WTC11 (cell line): ENCODE results near the gene B3GALT5.

ENCODE experiments used
- CTCF ChIP-seq: fragments of 200-600 bp; IDR thresholded peaks from 2 replicates; pipeline ENCODE4 v1.8.0; 2022; ENCODE audit warnings: antibody characterized with exemption
- E2F5 ChIP-seq: sonication (generic); formaldehyde crosslinking; IDR thresholded peaks from 2 replicates; pipeline ENCODE4 v1.8.1; 2022; ENCODE audit warnings: mild to moderate bottlenecking, moderate library complexity, missing genetic modification reagents
- KAT7 ChIP-seq: sonication (generic); formaldehyde crosslinking; IDR thresholded peaks from 2 replicates; pipeline ENCODE4 v1.8.1; 2023; ENCODE audit warnings: missing genetic modification reagents, mild to moderate bottlenecking, borderline replicate concordance
- MAX ChIP-seq: sonication (generic); formaldehyde crosslinking; IDR thresholded peaks from 2 replicates; pipeline ENCODE4 v1.8.0; 2022; ENCODE audit warnings: mild to moderate bottlenecking, missing genetic modification reagents
- ZNF416 ChIP-seq: fragments of 250-450 bp; sonication (Bioruptor Pico); IDR thresholded peaks from 2 replicates; pipeline ENCODE4 v1.9.0; 2021; ENCODE audit warnings: mild to moderate bottlenecking, inconsistent platforms

- TF ChIP-seq E2F5 (no peak), MAX (CRISPR knock-in tag) (no peak), CTCF (no peak), KAT7 (CRISPR knock-in tag) (no peak), ZNF416 (CRISPR knock-in tag) (no peak)
Measured at GRCh38 chr21:39707316-39707715, 94.6 kb downstream of the B3GALT5 start.
